Common myeloid progenitor, CD34-positive (primary cell): ENCODE results near the gene DNAJC15.

Experiments
- CTCF ChIA-PET: fragments of 350-600 bp; sonication (Branson Sonifier 250); formaldehyde crosslinking; loops from one replicate; lab custom pipeline; 2021; ENCODE audit warnings: antibody characterized with exemption; lab: Charles Lee
- POLR2A ChIA-PET: fragments of 350-600 bp; sonication (Branson Sonifier 250); formaldehyde crosslinking; loops from one replicate; lab custom pipeline; 2021; ENCODE audit warnings: antibody characterized with exemption; lab: Charles Lee
- DNase-seq, 3 donors: peaks; one replicate each; pipeline versions ENCODE4 v3.0.0 to v3.0.0-alpha.2; 2013
- H3K27ac ChIP-seq, 2 experiments: 1 replicate in 1 of 2; 2 replicates in 1 of 2; pipeline ENCODE4 v1.7.0; 2013; ENCODE audit warnings: inconsistent platforms in 2 of 2, low read length in 2 of 2, mild to moderate bottlenecking in 2 of 2, low read depth in 1 of 2, moderate library complexity in 1 of 2; ENCODE audit not compliant: severe bottlenecking in 2 of 2, insufficient read depth in 1 of 2, poor library complexity in 1 of 2
- H3K27me3 ChIP-seq, 5 experiments: replicated peaks in 2 of 5; 1 replicate in 3 of 5; 2 replicates in 2 of 5; pipeline versions ENCODE4 v1.6.1 to v1.7.0; 2013; ENCODE audit warnings: low read length in 4 of 5, mild to moderate bottlenecking in 2 of 5, moderate library complexity in 2 of 5, inconsistent platforms in 1 of 5; ENCODE audit not compliant: insufficient read depth in 5 of 5, control insufficient read depth in 4 of 5
- H3K36me3 ChIP-seq, 4 experiments: 1 replicate in 2 of 4; 2 replicates in 2 of 4; pipeline versions ENCODE4 v1.6.1 to v1.7.0; 2013; ENCODE audit warnings: low read length in 3 of 4, control low read depth in 1 of 4, mild to moderate bottlenecking in 1 of 4; ENCODE audit not compliant: control insufficient read depth in 4 of 4, insufficient read depth in 4 of 4
- H3K4me1 ChIP-seq, 4 experiments: 1 replicate in 3 of 4; 2 replicates in 1 of 4; pipeline versions ENCODE4 v1.6.1 to v1.7.1; 2013; ENCODE audit warnings: low read length in 3 of 4, mild to moderate bottlenecking in 3 of 4, control low read depth in 1 of 4, inconsistent platforms in 1 of 4, moderate library complexity in 1 of 4; ENCODE audit not compliant: control insufficient read depth in 4 of 4, insufficient read depth in 4 of 4; ENCODE audit errors: control extremely low read depth in 1 of 4
- H3K4me3 ChIP-seq, 7 experiments: 1 replicate in 4 of 7; 2 replicates in 3 of 7; pipeline versions ENCODE4 v1.5.1 to v1.7.0; 2013; ENCODE audit warnings: mild to moderate bottlenecking in 7 of 7, low read length in 6 of 7, moderate library complexity in 6 of 7, inconsistent platforms in 2 of 7, low read depth in 2 of 7, control low read depth in 1 of 7; ENCODE audit not compliant: insufficient read depth in 4 of 7, control insufficient read depth in 1 of 7; ENCODE audit errors: extremely low read depth in 1 of 7
- H3K9me3 ChIP-seq, 5 experiments: 1 replicate in 4 of 5; 2 replicates in 1 of 5; pipeline versions ENCODE4 v1.6.1 to v1.7.1; 2013; ENCODE audit warnings: low read length in 4 of 5, mild to moderate bottlenecking in 2 of 5, inconsistent platforms in 1 of 5, low read depth in 1 of 5, moderate library complexity in 1 of 5; ENCODE audit not compliant: control insufficient read depth in 4 of 5, insufficient read depth in 2 of 5; ENCODE audit errors: control extremely low read depth in 1 of 5
- WGBS: methylation state at CpG from one replicate; pipeline ENCODE4 v1.1.5; 2013; ENCODE audit not compliant: insufficient coverage; 5-methylcytosine and 5-hydroxymethylcytosine counted together

Gene DNAJC15

GRCh38 chr13:43083750-43084149, 60.4 kb downstream of the DNAJC15 start:
- Histone ChIP-seq H3K36me3 (peaks cover 0 to 10% (median 3%) of the 10 kb centered on the region in 4 experiments), H3K27ac (no peak overlapping the region), H3K9me3 (no peaks in the 10 kb centered on the region), H3K4me3 (no peak overlapping the region), H3K27me3 (no peaks in the 10 kb centered on the region), H3K4me1 (peaks cover 0 to 4% (median 0%) of the 10 kb centered on the region in 4 experiments)
- CTCF ChIA-PET = interaction anchor here (1.0 to 2.8 kb wide), 7 partner anchors 8 to 721 kb away, joined by 3 to 14 read pairs (median 6); no protein-coding TSS in a partner anchor
- DNase-seq = no peak
- POLR2A ChIA-PET = no interaction called here

DNA sequence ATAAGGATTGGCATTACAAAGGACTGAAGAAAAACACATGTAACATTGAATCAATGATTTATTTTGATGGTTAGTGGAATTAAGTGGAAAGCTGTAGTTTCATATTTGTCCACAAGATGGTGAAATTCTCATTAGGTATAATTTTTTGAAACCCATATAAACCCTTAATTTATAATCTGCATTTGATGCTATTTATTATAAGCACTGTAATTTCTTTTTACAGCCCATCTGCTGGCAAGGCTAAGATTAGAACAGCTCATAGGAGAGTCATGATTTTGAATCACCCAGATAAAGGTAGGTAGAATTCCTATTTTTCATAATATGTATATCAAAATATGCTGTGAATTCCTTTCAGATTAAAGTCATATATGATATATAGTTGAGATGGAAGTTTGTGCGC, 62.2 kb downstream of the DNAJC15 start:
- ChIA-PET CTCF (interaction anchor here (0.9 to 2.8 kb wide), 16 partner anchors 9 to 790 kb away, joined by 3 to 14 read pairs (median 4); no protein-coding TSS in a partner anchor), POLR2A (no interaction called here)
- DNase-seq = peak; percentile 34 to 71 (median 63)
- no CpG with 5 or more reads among the region's 1 CpG for WGBS
- Histone ChIP-seq H3K27ac (no peak overlapping the region), H3K9me3 (peaks cover 0 to 6% (median 3%) of the 10 kb centered on the region in 5 experiments), H3K4me3 (no peak overlapping the region), H3K27me3 (no peaks in the 10 kb centered on the region), H3K36me3 (peaks cover 0 to 5% (median 4%) of the 10 kb centered on the region in 4 experiments), H3K4me1 (peaks cover 0 to 4% (median 0%) of the 10 kb centered on the region in 4 experiments)

DNA sequence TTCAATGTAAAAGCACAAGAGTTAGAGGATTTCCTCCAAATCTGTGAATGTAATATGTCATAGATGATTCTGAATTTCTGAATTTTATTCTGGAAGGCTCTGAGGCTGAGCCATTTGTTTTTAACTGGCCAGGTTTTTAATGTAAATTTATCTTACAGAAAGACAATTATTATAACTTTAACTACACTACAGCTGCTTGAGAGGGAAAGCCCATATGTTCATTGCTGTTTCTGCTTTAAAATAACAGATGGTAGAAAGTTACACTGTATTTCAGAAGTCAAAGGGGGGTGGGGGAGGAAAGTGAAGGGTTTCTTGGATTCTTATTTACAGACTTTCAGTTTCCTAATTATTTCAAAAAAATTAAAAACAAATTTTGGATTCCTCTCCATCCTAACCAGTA, 62.8 kb downstream of the DNAJC15 start:
- ChIA-PET CTCF (interaction anchor here (0.9 to 2.8 kb wide), 10 partner anchors 9 to 720 kb away, joined by 3 to 14 read pairs (median 5); no protein-coding TSS in a partner anchor), POLR2A (no interaction called here)
- H3K27me3 ChIP-seq = no peaks in the 10 kb centered on the region
- peaks cover 0 to 4% (median 0%) of the 10 kb centered on the region in 4 experiments for H3K4me1 ChIP-seq
- H3K27ac ChIP-seq = no peak overlapping the region
- H3K9me3 ChIP-seq = peaks cover 0 to 6% (median 3%) of the 10 kb centered on the region in 5 experiments
- H3K36me3 ChIP-seq = peaks cover 0 to 5% (median 2%) of the 10 kb centered on the region in 4 experiments
- no peak for DNase-seq
- no peak overlapping the region for H3K4me3 ChIP-seq

GRCh38 chr13:43088093-43088511, 64.7 kb downstream of the DNAJC15 start:
- CTCF ChIA-PET = interaction anchor here (0.8 to 1.2 kb wide), 5 partner anchors 8 to 717 kb away, joined by 3 to 5 read pairs (median 3); no protein-coding TSS in a partner anchor
- peaks cover 0 to 5% (median 2%) of the 10 kb centered on the region in 4 experiments for H3K36me3 ChIP-seq
- H3K4me3 ChIP-seq = peak overlapping the region in 4 of 7 experiments; percentile 58 to 92 (median 73)
- peak; percentile 18 to 65 (median 44) for DNase-seq
- H3K27ac ChIP-seq = peak overlapping the region in 1 of 2 experiments; percentile 51
- POLR2A ChIA-PET = no interaction called here
- peaks cover 0 to 4% (median 0%) of the 10 kb centered on the region in 4 experiments for H3K4me1 ChIP-seq
- 40% methylated on average over 2 of the region's 4 CpGs for WGBS
- peaks cover 0 to 6% (median 3%) of the 10 kb centered on the region in 5 experiments for H3K9me3 ChIP-seq
- no peaks in the 10 kb centered on the region for H3K27me3 ChIP-seq

GRCh38 chr13:43089912-43090498, 66.6 kb downstream of the DNAJC15 start:
- H3K36me3 ChIP-seq = peaks cover 0 to 5% (median 2%) of the 10 kb centered on the region in 4 experiments
- no peak overlapping the region for H3K4me3 ChIP-seq
- peaks cover 0 to 6% (median 3%) of the 10 kb centered on the region in 5 experiments for H3K9me3 ChIP-seq
- no peaks in the 10 kb centered on the region for H3K27me3 ChIP-seq
- ChIA-PET CTCF (interaction anchor here (0.6 kb wide), 1 partner anchor 412 kb away, joined by 3 read pairs; no protein-coding TSS in a partner anchor), POLR2A (no interaction called here)
- DNase-seq = no peak
- H3K4me1 ChIP-seq = peaks cover 0 to 5% (median 0%) of the 10 kb centered on the region in 4 experiments
- H3K27ac ChIP-seq = no peak overlapping the region
- no CpG with 5 or more reads among the region's 1 CpG for WGBS

GRCh38 chr13:43094901-43095300, 71.5 kb downstream of the DNAJC15 start:
- Histone ChIP-seq H3K9me3 (peaks cover 0 to 3% (median 2%) of the 10 kb centered on the region in 5 experiments), H3K4me1 (peaks cover 0 to 3% (median 0%) of the 10 kb centered on the region in 4 experiments), H3K27ac (no peak overlapping the region), H3K27me3 (no peaks in the 10 kb centered on the region), H3K4me3 (no peak overlapping the region), H3K36me3 (peaks cover 0 to under 1% (median 0%) of the 10 kb centered on the region in 4 experiments)
- no CpG with 5 or more reads among the region's 1 CpG for WGBS
- ChIA-PET CTCF (interaction anchor here (1.5 to 2.4 kb wide), 2 partner anchors 9 to 38 kb away, joined by 3 to 9 read pairs; no protein-coding TSS in a partner anchor), POLR2A (no interaction called here)
- DNase-seq = no peak
